PC-3 (cell line): Measurements from ENCODE around the gene DPF3. TPM values are rescaled to one million over a fixed set of nuclear protein-coding genes. Genes with fewer than 3 reads are reported as not detected.

Experiments used
- ATAC-seq: fragments of 200-7000 bp; cut with Tn5 transposase; 2 replicates; pipeline ENCODE4 v1.9.1; 2020; ENCODE audit warnings: mild to moderate bottlenecking, moderate library complexity
- BruUV-seq: library from RNA; stranded (reverse); fragments of 400-500 nt; replicated peaks from 2 replicates; lab custom pipeline; 2021; lab: Mats Ljungman, UMichigan
- CTCF ChIA-PET: fragments of 300-600 bp; sonication (Branson Sonifier 250); formaldehyde crosslinking; loops from one replicate; lab custom pipeline; 2022; ENCODE audit warnings: antibody characterized with exemption; lab: Charles Lee
- POLR2A ChIA-PET: fragments of 300-600 bp; sonication (Branson Sonifier 250); formaldehyde crosslinking; loops from one replicate; lab custom pipeline; 2022; ENCODE audit warnings: antibody characterized with exemption; ENCODE audit not compliant: unreplicated experiment; lab: Charles Lee
- DNase-seq: peaks from one replicate; pipeline ENCODE4 v3.0.0-alpha.2; 2015
- H2AFZ ChIP-seq: fragments of 300-600 bp; sonication (generic); 2 replicates; pipeline ENCODE4 v1.6.0; 2016; ENCODE audit warnings: antibody characterized with exemption, low read length
- H3F3A ChIP-seq: fragments of 300-600 bp; sonication (generic); one replicate; pipeline ENCODE4 v1.6.0; 2017; ENCODE audit warnings: antibody characterized with exemption, low read length, control low read depth, mild to moderate bottlenecking; ENCODE audit not compliant: unreplicated experiment
- H3K27ac ChIP-seq: fragments of 300-600 bp; sonication (generic); 2 replicates; pipeline ENCODE4 v1.5.1; 2016; ENCODE audit warnings: mild to moderate bottlenecking, low read length
- H3K27me3 ChIP-seq: fragments of 300-600 bp; sonication (generic); 2 replicates; pipeline ENCODE4 v1.6.1; 2016; ENCODE audit warnings: low read length, mixed read lengths
- H3K36me3 ChIP-seq: fragments of 300-600 bp; sonication (generic); 2 replicates; pipeline ENCODE4 v1.6.1; 2016; ENCODE audit warnings: low read depth, mixed run types, low read length, mixed read lengths
- H3K4me1 ChIP-seq: fragments of 300-600 bp; sonication (generic); 2 replicates; pipeline ENCODE4 v1.5.1; 2016; ENCODE audit warnings: low read length; ENCODE audit not compliant: insufficient read depth
- H3K4me2 ChIP-seq: fragments of 300-600 bp; sonication (generic); 2 replicates; pipeline ENCODE4 v1.6.0; 2016; ENCODE audit warnings: low read length
- H3K4me3 ChIP-seq: fragments of 300-600 bp; sonication (generic); 2 replicates; pipeline ENCODE4 v1.5.1; 2016; ENCODE audit warnings: mild to moderate bottlenecking, low read length, mixed read lengths
- H3K79me2 ChIP-seq: fragments of 300-600 bp; sonication (generic); 2 replicates; pipeline ENCODE4 v1.6.1; 2017; ENCODE audit warnings: low read length, mixed read lengths
- H3K9ac ChIP-seq: fragments of 300-600 bp; sonication (generic); 2 replicates; pipeline ENCODE4 v1.6.0; 2016; ENCODE audit warnings: mild to moderate bottlenecking, low read length
- H3K9me2 ChIP-seq: fragments of 300-600 bp; sonication (generic); replicated peaks from 2 replicates; pipeline ENCODE4 v1.6.1; 2016; ENCODE audit warnings: mixed run types, low read length, mixed read lengths
- H3K9me3 ChIP-seq: fragments of 300-600 bp; sonication (generic); 2 replicates; pipeline ENCODE4 v1.6.1; 2016; ENCODE audit warnings: low read length, mixed read lengths
- H4K20me1 ChIP-seq: fragments of 300-600 bp; sonication (generic); 2 replicates; pipeline ENCODE4 v1.6.1; 2016; ENCODE audit warnings: low read length, mixed read lengths
- EZH2 ChIP-seq: fragments of 300-600 bp; sonication (generic); IDR thresholded peaks from one replicate; pipeline ENCODE4 v1.6.1; 2017; ENCODE audit warnings: antibody characterized with exemption, mild to moderate bottlenecking, low read length; ENCODE audit not compliant: unreplicated experiment
- EZH2phosphoT487 ChIP-seq: fragments of 300-600 bp; sonication (generic); IDR thresholded peaks from 2 replicates; pipeline ENCODE4 v1.6.1; 2018; ENCODE audit warnings: mild to moderate bottlenecking, antibody characterized with exemption, low read length, borderline replicate concordance
- intact Hi-C: fragments of 100-400 bp; cut with micrococcal nuclease; formaldehyde crosslinking; loops from 2 replicates; pipeline ENCODE4 v1.9.0; 2023
- total RNA-seq: library from RNA; depleted of rRNA; stranded (reverse); fragments of >200 nt; gene quantifications from 2 replicates; pipeline ENCODE4 v1.2.3, GENCODE V29; 2014
- TF ChIP-seq, protein P1 (sequence below): fragments of 300-600 bp; sonication (generic); conservative IDR thresholded peaks from 2 replicates; pipeline ENCODE4 v1.5.1; 2017; ENCODE audit warnings: antibody characterized with exemption, low read depth, mild to moderate bottlenecking, low read length

DPF3 gene
- total RNA-seq, 1 experiment from 2014 or later = 16.6 TPM

DNA sequence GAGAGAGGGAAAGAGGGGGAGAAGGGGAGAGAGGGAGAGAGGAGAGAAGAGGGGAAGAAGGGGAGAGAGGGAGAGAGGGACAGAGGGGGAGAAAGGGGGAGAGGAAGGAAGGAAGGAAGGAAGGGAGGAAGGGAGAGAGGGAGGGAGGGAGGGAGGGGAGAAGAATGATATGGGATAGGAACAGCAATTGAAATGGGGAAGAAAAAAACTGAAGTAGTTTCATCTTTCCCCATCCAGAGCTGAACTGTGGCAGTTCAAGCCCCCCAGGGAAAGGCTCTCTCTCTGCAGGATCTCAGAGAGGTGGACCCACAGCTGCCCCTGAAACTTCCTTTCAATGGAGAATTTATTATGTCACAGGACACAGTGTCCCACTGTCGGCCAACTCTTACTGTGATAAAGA is 136.9 kb downstream of the DPF3 start:
- H3K4me1 ChIP-seq = no peaks in the 10 kb centered on the region
- POLR2A ChIA-PET = no interaction called here
- no TSS peak for BruUV-seq

GRCh38 chr14:72755766-72756165 is 138.1 kb downstream of the DPF3 start:
- CTCF ChIA-PET = no interaction called here

More for the DNA sequence above, 136.9 kb downstream of the DPF3 start:
- Histone ChIP-seq H4K20me1 (no peaks in the 10 kb centered on the region), H3K27me3 (no peaks in the 10 kb centered on the region), H3K4me3 (no peak overlapping the region), H2AFZ (no peak overlapping the region), H3K36me3 (peaks cover 30% of the 10 kb centered on the region; the same call in 1 of the 2 replicates), H3K4me2 (no peak overlapping the region), H3K79me2 (no peaks in the 10 kb centered on the region), H3K9ac (no peak overlapping the region), H3K9me2 (no peaks in the 10 kb centered on the region), H3K9me3 (peaks cover 27% of the 10 kb centered on the region), H3F3A (no peaks in the 10 kb centered on the region), H3K27ac (no peak overlapping the region)
- no peak for TF ChIP-seq EZH2phosphoT487
- TF ChIP-seq EZH2 = no peak
- TF ChIP-seq, protein P1, sequence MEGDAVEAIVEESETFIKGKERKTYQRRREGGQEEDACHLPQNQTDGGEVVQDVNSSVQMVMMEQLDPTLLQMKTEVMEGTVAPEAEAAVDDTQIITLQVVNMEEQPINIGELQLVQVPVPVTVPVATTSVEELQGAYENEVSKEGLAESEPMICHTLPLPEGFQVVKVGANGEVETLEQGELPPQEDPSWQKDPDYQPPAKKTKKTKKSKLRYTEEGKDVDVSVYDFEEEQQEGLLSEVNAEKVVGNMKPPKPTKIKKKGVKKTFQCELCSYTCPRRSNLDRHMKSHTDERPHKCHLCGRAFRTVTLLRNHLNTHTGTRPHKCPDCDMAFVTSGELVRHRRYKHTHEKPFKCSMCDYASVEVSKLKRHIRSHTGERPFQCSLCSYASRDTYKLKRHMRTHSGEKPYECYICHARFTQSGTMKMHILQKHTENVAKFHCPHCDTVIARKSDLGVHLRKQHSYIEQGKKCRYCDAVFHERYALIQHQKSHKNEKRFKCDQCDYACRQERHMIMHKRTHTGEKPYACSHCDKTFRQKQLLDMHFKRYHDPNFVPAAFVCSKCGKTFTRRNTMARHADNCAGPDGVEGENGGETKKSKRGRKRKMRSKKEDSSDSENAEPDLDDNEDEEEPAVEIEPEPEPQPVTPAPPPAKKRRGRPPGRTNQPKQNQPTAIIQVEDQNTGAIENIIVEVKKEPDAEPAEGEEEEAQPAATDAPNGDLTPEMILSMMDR = no peak
- intact Hi-C loops = no loop called here
- DNase-seq = no peak
- no peak for ATAC-seq
- CTCF ChIA-PET = no interaction called here

GRCh38 chr14:72754949-72755348 is 139.0 kb downstream of the DPF3 start:
- H3K9ac ChIP-seq = no peak overlapping the region
- no TSS peak for BruUV-seq
- H3K9me2 ChIP-seq = no peaks in the 10 kb centered on the region
- DNase-seq (no peak), ATAC-seq (no peak)
- H3K27me3 ChIP-seq = no peaks in the 10 kb centered on the region
- H2AFZ ChIP-seq = no peak overlapping the region
- peaks cover 19% of the 10 kb centered on the region for H3K9me3 ChIP-seq
- CTCF ChIA-PET = no interaction called here
- POLR2A ChIA-PET = no interaction called here
- H3K79me2 ChIP-seq = no peaks in the 10 kb centered on the region
- no peak for TF ChIP-seq EZH2phosphoT487
- no peak for TF ChIP-seq EZH2
- TF ChIP-seq, protein P1 = no peak
- H3K4me2 ChIP-seq = no peak overlapping the region
- H4K20me1 ChIP-seq = no peaks in the 10 kb centered on the region
- intact Hi-C loops = no loop called here
- no peak overlapping the region for H3K4me3 ChIP-seq
- H3F3A ChIP-seq = no peaks in the 10 kb centered on the region
- peaks cover 18% of the 10 kb centered on the region; the same call in 1 of the 2 replicates for H3K36me3 ChIP-seq
- no peak overlapping the region for H3K27ac ChIP-seq
- H3K4me1 ChIP-seq = no peaks in the 10 kb centered on the region

More at GRCh38 chr14:72755766-72756165, 138.1 kb downstream of the DPF3 start:
- H3K9me3 ChIP-seq = peaks cover 23% of the 10 kb centered on the region
- TF ChIP-seq EZH2 = no peak
- H4K20me1 ChIP-seq = no peaks in the 10 kb centered on the region
- no peaks in the 10 kb centered on the region for H3K9me2 ChIP-seq
- POLR2A ChIA-PET = no interaction called here
- no peak overlapping the region for H2AFZ ChIP-seq
- no peak overlapping the region for H3K4me3 ChIP-seq
- no peak overlapping the region for H3K9ac ChIP-seq
- H3K36me3 ChIP-seq = peaks cover 26% of the 10 kb centered on the region; the same call in 1 of the 2 replicates
- ATAC-seq = no peak
- BruUV-seq = no TSS peak
- H3K27ac ChIP-seq = no peak overlapping the region
- no peaks in the 10 kb centered on the region for H3K27me3 ChIP-seq
- no peaks in the 10 kb centered on the region for H3K4me1 ChIP-seq
- H3K4me2 ChIP-seq = no peak overlapping the region
- no peak for DNase-seq
- no peaks in the 10 kb centered on the region for H3F3A ChIP-seq
- H3K79me2 ChIP-seq = no peaks in the 10 kb centered on the region
- intact Hi-C loops = no loop called here
